ENCODE measurements around the gene SKIC3.

The SKIC3 gene

DNA sequence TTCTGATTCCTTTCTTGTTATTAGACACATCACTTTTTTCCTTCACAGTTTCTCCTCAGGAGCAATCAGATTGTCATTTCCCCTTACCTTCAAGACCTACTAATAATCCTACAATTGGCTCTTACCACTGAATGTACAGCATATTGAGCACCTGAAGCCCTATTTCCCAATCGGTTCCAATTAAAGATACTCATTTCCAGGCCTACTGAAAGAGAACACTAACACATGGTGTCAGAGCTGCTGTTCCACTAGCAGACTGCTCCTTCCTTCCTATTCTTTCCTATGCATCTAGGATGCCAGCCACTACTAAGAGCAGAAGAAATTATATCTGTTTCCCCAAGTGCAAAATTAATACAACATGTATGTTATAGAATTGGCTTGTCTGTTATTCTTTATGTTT lies 34.6 kb downstream of the SKIC3 start:
- H3K4me3 ChIP-seq (ENCODE audit: low read depth, low read length), result no peak overlapping the region
- TF ChIP-seq, protein P1, sequence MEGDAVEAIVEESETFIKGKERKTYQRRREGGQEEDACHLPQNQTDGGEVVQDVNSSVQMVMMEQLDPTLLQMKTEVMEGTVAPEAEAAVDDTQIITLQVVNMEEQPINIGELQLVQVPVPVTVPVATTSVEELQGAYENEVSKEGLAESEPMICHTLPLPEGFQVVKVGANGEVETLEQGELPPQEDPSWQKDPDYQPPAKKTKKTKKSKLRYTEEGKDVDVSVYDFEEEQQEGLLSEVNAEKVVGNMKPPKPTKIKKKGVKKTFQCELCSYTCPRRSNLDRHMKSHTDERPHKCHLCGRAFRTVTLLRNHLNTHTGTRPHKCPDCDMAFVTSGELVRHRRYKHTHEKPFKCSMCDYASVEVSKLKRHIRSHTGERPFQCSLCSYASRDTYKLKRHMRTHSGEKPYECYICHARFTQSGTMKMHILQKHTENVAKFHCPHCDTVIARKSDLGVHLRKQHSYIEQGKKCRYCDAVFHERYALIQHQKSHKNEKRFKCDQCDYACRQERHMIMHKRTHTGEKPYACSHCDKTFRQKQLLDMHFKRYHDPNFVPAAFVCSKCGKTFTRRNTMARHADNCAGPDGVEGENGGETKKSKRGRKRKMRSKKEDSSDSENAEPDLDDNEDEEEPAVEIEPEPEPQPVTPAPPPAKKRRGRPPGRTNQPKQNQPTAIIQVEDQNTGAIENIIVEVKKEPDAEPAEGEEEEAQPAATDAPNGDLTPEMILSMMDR (IDR thresholded peaks at IDR 0.05; ENCODE audit: borderline replicate concordance, insufficient read depth, low read depth, low read length), result no peak

DNA sequence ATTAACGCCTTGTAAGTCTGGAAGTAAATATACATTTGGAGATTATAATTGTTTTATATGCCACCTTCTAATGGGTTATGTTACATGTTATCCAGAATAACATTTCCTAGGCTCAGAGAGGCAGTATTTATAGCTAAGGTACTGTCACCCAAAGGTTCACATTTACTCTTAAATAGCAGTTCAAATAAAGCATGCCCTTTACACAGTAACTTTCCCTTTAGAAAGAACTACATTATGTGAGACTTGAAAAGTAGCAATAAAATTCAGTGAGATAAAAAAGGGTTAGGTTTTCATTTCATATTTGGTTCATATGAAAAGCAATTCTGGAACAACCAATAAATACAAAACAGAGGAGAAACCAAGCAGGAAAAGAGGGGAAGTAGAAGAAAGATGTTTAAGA lies 35.1 kb downstream of the SKIC3 start:
- H3K4me3 ChIP-seq (ENCODE audit: low read depth, low read length), result no peak overlapping the region
- TF ChIP-seq, protein P1 (IDR thresholded peaks at IDR 0.05; ENCODE audit: borderline replicate concordance, insufficient read depth, low read depth, low read length), result no peak

DNA sequence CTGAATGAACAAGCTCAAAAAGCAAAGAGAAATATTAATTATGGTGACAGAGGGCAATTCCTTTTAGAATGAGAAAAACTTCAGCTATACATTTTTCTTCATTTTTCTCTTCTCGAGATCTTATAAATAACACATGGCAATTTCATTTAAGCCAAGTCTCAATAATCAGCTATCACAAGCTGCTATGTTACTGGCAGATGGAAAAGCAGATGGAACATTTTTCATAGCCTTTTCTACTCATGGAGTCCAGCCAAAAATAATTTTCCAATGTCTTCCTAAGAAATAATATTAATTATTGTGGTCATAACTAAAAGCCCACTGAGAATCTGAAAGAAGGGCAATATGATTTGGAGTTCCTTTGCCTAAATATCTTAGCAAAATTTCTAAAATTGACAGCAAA lies 35.6 kb downstream of the SKIC3 start:
- TF ChIP-seq, protein P1 (IDR thresholded peaks at IDR 0.05; ENCODE audit: borderline replicate concordance, insufficient read depth, low read depth, low read length), result no peak
- no peak overlapping the region for H3K4me3 ChIP-seq (ENCODE audit: low read depth, low read length)

DNA sequence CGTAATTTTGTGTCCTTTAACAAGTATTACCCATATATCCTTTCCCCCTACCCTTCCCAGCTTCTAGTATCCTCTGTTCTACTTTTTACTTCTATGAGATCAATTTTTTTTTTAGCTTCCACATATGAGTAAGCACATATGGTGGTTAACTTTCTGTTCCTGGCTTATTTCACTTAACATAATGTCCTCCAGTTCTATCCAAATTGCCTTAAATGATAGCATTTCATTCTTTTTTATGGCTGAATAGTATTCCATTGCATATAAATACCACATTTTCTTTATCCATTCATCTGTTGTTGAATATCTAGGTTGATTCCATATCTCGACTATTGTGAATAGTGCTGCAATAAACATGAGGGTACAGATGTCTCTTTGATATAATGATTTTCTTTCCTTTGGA lies 36.4 kb downstream of the SKIC3 start:
- TF ChIP-seq, protein P1 (IDR thresholded peaks at IDR 0.05; ENCODE audit: borderline replicate concordance, insufficient read depth, low read depth, low read length), result no peak

DNA sequence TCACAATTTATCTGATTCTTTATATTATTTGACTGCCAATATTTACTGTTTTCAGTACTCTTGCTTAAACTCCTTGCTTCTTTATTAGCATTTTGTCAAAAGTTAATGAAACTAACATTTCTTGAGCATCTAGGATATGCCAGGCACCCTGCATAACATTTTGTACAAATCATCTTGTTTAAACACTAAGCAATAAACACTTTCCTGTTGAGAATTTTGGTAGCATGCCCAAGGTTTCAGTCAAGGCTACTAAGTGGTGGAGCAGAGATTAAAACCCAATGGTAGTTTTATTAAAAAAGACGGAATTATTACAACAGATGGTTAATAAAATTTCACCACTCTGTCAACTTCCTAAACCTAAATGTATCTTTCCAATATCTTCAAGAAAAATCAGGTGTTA lies 43.2 kb downstream of the SKIC3 start:
- H3K4me3 ChIP-seq (ENCODE audit: low read depth, low read length), result no peak overlapping the region
- TF ChIP-seq, protein P1 (IDR thresholded peaks at IDR 0.05; ENCODE audit: borderline replicate concordance, insufficient read depth, low read depth, low read length), result no peak

More for the DNA sequence above, 36.4 kb downstream of the SKIC3 start:
- no peak overlapping the region for H3K4me3 ChIP-seq (ENCODE audit: low read depth, low read length)

DNA sequence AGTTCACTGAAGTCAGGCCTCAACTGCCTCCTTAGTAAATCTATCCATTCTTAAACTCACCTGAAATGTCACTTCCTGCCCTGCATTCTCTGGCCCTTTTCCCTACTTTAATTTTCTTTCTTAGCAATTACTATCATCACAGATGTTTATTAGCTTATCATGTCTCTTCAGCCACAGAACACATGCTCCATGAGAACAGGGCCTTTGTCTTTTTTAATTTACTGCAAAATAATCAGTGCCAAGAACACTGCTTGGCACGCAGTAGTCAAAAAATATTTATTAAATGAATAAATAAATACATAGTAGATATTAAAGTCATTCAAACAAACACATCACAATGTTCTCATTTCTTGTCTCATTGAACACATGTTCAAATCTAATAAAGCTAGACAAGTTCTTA lies 46.2 kb downstream of the SKIC3 start:
- H3K4me3 ChIP-seq (ENCODE audit: low read depth, low read length), result no peak overlapping the region
- TF ChIP-seq, protein P1 (IDR thresholded peaks at IDR 0.05; ENCODE audit: borderline replicate concordance, insufficient read depth, low read depth, low read length), result no peak
